HK-2 (cell line): Measurements from ENCODE around the gene WNT7A.

Source experiments
- DNase-seq: peaks from one replicate; pipeline ENCODE4 v3.0.0-alpha.2; 2018; ENCODE audit not compliant: unreplicated experiment

Gene WNT7A

GRCh38 chr3:13792512-13793371 is 87.1 kb downstream of the WNT7A start:
- no peak for DNase-seq

GRCh38 chr3:13792051-13792490 is 87.8 kb downstream of the WNT7A start:
- no peak for DNase-seq

DNA sequence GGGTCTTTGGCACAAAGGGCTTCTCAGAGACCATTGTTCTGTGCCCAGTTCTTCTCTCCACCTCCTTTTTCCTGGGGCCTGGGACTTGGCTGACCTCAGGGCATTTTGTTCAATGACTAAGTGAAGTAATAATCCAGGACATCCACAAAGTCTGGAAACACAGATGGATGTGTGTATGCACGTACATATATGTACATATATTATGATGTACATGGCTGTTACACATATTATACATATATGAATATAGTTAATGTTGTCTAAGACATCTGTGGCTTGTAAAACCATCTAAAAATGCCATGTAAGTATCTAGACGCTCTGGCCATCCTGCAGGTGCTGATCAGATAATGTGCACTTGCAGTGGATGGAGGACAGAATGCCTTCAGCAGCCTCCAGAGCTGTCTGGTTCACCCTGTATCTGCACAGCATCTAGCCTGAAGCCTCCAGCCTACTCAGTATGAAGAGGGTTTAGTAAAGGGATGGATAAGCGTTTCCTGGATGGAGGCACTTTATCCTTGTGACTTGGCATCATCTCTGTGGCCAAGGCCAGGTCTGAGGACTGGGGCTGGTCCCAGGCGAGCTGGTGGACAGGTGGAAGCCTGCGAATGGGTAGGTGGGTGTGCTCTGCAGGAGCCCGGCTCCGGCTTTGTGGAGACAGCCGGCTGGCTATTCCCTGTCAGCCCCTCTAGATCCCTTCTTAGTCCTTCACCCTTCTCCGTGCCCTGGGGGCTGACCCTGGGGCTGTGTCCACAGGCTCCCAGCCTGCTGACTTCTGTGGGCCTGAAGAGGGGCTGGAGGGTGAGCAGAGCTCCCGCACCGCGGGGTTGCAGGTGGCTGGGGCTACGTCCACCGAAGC is 88.4 kb downstream of the WNT7A start:
- no peak for DNase-seq

DNA sequence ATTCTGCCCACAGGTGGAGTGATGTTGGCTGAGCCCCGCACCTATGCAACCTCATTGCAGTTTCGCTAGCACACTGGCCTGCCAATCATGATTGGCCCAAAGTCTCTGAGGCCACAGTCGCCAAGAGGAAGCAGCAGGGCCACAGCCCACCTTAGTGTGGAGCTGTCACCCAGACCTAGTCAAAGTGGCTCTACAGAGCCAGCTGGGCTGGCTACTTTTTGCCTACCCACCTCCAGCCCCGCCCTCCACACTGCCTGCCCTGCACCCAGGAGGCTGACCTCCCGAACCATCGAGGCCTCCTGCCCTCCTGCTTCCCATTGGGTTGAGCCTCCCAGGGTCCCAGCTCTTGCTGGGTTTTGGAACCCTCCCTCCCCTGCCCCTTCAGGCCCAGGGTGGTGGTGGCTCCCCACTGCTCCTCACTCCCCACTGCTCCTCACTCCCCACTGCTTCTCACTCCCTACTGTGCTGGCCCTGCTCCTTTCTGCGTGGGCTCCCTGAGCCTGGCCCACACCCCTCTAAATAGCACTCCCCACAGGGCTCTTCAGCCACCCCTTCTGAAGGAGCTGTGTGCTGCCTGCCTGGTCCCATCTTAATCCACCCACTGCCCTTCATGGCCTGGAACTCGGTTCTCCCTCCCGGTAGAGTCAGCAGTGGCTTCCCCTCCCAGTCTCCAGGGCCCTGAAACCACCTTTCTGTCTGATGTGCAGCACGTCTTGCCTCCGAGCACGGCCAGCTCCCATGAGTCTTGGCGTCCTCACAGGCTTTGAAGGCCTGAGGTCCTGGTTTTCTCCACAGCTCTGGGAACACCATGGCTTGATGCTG is 89.3 kb downstream of the WNT7A start:
- no peak for DNase-seq

DNA sequence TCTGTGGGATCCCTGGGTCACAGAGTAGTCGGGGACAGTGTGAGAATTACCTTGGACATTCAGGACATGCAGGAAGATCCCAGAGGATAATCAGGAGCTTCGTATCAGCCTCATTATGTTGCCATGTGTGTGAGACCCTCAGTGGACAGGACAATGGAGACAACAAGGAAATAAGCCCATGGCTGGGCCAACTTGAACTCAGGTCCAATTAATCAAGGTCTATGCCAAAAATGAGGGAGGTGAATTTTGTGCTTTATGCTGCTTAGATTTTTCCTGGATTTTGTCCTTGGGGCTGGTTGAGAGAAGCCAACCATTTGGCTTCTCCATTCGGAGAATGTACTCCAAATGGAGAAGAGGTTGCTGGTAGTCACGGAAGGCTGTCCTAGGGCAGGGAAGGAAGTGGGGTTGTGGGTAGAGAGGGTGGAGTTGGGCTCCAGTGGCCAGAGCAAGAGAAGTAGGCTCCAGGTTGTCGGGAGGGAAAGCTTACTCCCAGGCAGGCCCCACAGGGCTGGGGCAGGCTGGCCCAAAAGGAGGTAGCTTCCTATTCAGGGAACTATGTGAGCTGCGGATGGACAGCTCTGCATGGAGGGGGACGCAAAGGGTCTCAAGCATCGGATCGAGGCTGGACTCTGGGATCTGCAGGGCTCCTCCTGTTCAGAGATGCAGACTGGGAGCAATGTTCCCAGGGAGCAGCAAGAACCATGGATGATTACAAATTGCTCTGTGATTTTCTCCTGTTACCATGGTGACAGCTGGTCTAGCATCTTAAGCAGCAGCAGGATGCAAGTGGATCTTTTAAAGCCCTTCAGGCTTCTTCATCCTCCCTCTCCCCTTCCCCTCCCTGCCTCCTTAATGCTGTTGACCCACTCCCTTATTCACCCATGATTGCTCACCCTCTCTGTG is 91.1 kb downstream of the WNT7A start:
- no peak for DNase-seq

GRCh38 chr3:13787533-13788132 is 92.2 kb downstream of the WNT7A start:
- no peak for DNase-seq

DNA sequence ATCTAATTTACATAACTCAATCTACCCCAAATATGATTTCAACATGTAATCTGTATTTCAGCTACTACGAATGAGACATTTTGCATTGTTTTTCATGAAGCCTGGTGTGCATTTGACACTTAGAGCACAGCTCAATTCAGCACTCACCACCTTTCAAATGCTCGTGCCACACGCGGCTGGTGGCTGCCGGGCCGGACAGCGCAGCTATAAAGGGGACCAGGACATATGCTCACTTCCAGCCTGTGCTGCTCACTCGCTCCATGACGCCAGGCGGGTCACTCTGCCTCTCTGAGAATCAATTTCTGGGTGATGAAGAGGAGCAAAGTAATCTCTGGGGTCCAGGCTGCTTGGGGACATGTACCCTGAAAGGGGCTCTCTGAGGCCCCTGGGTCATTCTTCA is 93.1 kb downstream of the WNT7A start:
- DNase-seq: no peak

- no peak for DNase-seq
Observed at GRCh38 chr3:13785853-13786436, 93.9 kb downstream of the WNT7A start.

DNA sequence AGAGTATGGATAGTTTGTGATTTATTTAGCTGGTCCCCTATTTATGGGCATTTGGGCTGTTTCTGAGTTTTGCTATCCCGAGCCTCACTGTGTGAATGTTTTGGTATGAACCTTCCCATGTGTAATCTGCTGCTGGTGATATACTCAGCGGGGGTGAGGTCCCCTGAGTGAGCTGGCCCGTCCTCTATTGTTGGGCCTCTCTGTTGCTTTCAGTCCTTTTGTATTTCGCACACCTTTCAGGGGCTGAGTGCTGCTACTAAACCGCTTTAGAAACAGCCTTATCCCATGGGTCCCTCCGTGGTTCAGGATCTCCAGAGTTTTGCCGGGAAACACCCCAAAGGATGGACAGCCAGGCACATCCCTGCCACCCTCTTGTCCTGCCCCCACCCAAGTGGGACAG is 94.5 kb downstream of the WNT7A start:
- DNase-seq: no peak

- DNase-seq: no peak
Observed at GRCh38 chr3:13783476-13783875, 96.4 kb downstream of the WNT7A start.

- no peak for DNase-seq
Observed at GRCh38 chr3:13782501-13782900, 97.4 kb downstream of the WNT7A start.

DNA sequence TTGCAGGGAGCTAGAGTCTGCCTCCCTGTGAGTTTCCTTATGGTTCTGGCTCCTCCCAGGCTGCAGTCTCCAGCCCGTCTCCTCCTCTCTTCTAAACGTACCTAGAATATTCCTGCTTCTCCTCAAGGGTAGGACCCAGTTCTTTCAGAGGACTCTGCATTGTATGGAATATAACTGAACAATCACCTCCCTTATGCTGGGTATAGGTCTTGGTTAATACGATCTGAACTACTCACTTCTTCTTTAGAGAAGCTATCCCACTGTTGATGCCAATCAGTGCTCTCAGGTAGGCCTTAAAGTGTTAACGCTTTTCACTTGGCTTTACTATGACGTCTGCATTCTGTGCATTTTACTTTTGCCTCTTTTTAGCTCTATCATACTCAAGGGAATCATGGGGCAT is 98.5 kb downstream of the WNT7A start:
- DNase-seq: no peak

GRCh38 chr3:13780432-13781176 is 99.3 kb downstream of the WNT7A start:
- DNase-seq: no peak

DNA sequence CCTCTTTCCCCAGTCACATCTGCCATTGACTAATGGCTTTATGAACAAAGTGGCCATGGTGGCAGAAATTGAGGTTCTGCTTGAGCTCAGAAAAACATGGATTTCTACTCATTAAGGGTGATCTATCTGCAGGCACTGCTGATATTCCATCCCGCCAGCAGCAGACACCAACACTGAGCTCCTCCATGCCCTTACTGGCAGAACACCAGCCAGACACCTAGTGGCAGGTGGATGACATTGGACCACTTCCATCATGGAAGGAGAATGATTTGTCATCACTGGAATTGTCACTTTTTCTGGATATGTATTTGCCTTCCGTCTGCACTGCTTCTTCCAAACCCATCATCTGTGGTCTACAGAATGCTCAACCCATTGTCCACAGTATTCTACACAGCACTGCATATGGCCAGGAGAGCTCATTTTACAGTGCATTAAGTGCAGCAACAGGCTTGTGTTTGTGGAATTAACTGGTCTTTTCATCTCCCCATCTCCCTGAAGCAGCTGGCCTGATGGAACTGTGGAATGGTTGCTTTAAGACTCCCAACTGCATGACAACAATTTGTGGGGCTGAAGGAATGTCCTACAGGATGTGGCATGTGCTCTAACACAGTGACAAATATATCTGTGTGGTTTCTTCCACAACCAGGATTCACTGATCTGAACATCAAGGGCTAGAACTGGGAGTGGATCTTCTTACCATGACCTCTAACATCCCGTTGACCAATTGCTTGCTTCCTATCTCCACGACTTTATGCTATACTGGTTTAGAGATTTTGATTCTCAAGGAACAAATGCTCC is 103.4 kb downstream of the WNT7A start:
- no peak for DNase-seq

- DNase-seq: no peak
Observed at GRCh38 chr3:13772885-13773745, 106.8 kb downstream of the WNT7A start.

DNA sequence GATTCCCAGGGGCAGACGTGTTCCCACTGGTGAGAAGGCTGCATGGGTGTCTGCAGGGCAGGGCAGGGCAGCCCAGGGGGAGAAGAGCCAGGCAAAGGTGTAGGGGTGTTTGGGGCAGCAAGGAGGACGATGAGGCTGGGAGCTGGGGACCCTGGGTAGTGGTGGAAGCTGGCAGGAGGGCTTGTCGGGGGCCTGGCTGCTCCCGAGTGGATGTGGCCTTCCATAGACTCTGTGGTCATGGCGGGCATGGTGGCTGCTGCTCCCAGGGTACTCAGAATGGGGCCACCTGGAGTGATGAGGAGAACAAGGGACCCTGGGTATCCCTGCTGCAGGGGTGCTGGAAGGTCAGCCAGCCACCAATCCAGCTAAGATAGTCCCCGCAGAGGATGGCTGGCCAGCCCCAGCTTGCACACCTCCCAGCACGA is 107.5 kb downstream of the WNT7A start:
- DNase-seq: no peak

DNA sequence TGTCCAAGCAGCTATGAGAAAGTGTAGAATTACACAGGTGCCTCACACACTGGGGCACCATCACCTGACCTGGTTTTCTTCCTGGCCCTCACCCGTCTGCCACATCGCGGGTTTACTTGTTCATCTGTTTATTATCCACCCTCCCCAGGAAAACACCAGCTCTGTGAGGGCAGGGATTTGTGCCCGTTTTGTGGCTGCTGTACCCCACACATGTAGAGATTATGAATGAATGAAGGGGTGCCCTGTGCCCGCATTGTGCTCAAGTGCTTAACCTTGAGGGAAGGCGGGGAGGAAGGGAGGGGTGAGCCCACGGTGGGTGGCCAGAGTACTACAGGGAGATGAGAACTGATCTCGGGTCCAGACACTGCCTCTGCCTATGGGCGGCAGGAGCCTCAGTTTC is 108.4 kb downstream of the WNT7A start:
- no peak for DNase-seq
